GM23248 (cell line): Measurements from ENCODE around the gene NFATC3. TPM values are rescaled to one million over a fixed set of nuclear protein-coding genes. Genes with fewer than 3 reads are reported as not detected.
"Not testable (repeated sequence)": the region's sequence is repeated elsewhere in the genome, so short reads cannot be mapped to it uniquely, and the experiment has no call there.

ENCODE experiments used
- DNase-seq: peaks from one replicate; pipeline ENCODE4 v3.0.0-alpha.2; 2015
- H2AFZ ChIP-seq: fragments of 200-600 bp; sonication (generic); 2 replicates; pipeline ENCODE4 v1.6.1; 2016; ENCODE audit warnings: antibody characterized with exemption
- H3F3A ChIP-seq: fragments of 200-600 bp; sonication (generic); 2 replicates; pipeline ENCODE4 v1.6.1; 2016; ENCODE audit warnings: mild to moderate bottlenecking, antibody characterized with exemption, mixed run types; ENCODE audit not compliant: insufficient read depth
- H3K27ac ChIP-seq: fragments of 200-600 bp; sonication (generic); 2 replicates; pipeline ENCODE4 v1.5.1; 2016; ENCODE audit warnings: mild to moderate bottlenecking
- H3K27me3 ChIP-seq: fragments of 200-600 bp; sonication (generic); replicated peaks from 2 replicates; pipeline ENCODE4 v1.6.1; 2016; ENCODE audit warnings: mild to moderate bottlenecking; ENCODE audit not compliant: insufficient read depth
- H3K36me3 ChIP-seq: fragments of 200-600 bp; sonication (generic); 2 replicates; pipeline ENCODE4 v1.6.1; 2016; ENCODE audit warnings: low read depth, mild to moderate bottlenecking
- H3K4me1 ChIP-seq: fragments of 200-600 bp; sonication (generic); 2 replicates; pipeline ENCODE4 v1.6.1; 2016; ENCODE audit warnings: mild to moderate bottlenecking; ENCODE audit not compliant: insufficient read depth
- H3K4me2 ChIP-seq: fragments of 200-600 bp; sonication (generic); one replicate; pipeline ENCODE4 v1.6.1; 2016; ENCODE audit warnings: mild to moderate bottlenecking; ENCODE audit not compliant: unreplicated experiment
- H3K4me3 ChIP-seq: fragments of 200-600 bp; sonication (generic); 2 replicates; pipeline ENCODE4 v1.5.1; 2016; ENCODE audit warnings: mild to moderate bottlenecking
- H3K79me2 ChIP-seq: fragments of 200-600 bp; sonication (generic); 2 replicates; pipeline ENCODE4 v1.6.1; 2016; ENCODE audit warnings: mild to moderate bottlenecking; ENCODE audit not compliant: insufficient read depth
- H3K9ac ChIP-seq: fragments of 200-600 bp; sonication (generic); 2 replicates; pipeline ENCODE4 v1.6.1; 2016; ENCODE audit warnings: mild to moderate bottlenecking
- H3K9me2 ChIP-seq: fragments of 200-600 bp; sonication (generic); 2 replicates; pipeline ENCODE4 v1.6.1; 2016; ENCODE audit warnings: mixed run types, mild to moderate bottlenecking, moderate library complexity; ENCODE audit not compliant: insufficient read depth
- H3K9me3 ChIP-seq: fragments of 200-600 bp; sonication (generic); one replicate; pipeline ENCODE4 v1.6.1; 2017; ENCODE audit warnings: low read depth
- H4K20me1 ChIP-seq: fragments of 200-600 bp; sonication (generic); 2 replicates; pipeline ENCODE4 v1.6.0; 2016; ENCODE audit not compliant: insufficient read depth
- EZH2 ChIP-seq: fragments of 200-600 bp; sonication (generic); IDR thresholded peaks from 2 replicates; pipeline ENCODE4 v1.6.1; 2018; ENCODE audit warnings: antibody characterized with exemption, mild to moderate bottlenecking; ENCODE audit not compliant: insufficient read depth, poor library complexity, severe bottlenecking
- EZH2phosphoT487 ChIP-seq: fragments of 200-600 bp; sonication (generic); IDR thresholded peaks from 2 replicates; pipeline ENCODE4 v1.6.1; 2018; ENCODE audit warnings: antibody characterized with exemption, moderate library complexity, mild to moderate bottlenecking, low read depth; ENCODE audit not compliant: insufficient read depth
- WGBS, 2 experiments: methylation state at CpG; one replicate each; pipeline ENCODE4 v1.1.6; 2015 to 2017; ENCODE audit warnings: low lambda C conversion rate in 2 of 2, low coverage in 1 of 2; ENCODE audit errors: missing lambda C conversion rate in 2 of 2; 5-methylcytosine and 5-hydroxymethylcytosine counted together
- in situ Hi-C: fragments of 300-500 bp; cut with MboI; formaldehyde crosslinking; loops from 2 replicates; pipeline ENCODE4 v1.15.0; 2020
- polyA plus RNA-seq: library from polyadenylated mRNA; unstranded; fragments of >200 nt; fragmentation: Nextera tagmentation; extraction: Ambion mirVana; gene quantifications from 2 replicates; pipeline ENCODE4 v1.2.1, GENCODE V29; 2016
- total RNA-seq: library from RNA; depleted of rRNA; stranded (reverse); fragments of >200 nt; shearing (Covaris generic); gene quantifications from 2 replicates; pipeline ENCODE4 v1.2.3, GENCODE V29; 2014

NFATC3 gene
- total and polyA plus RNA-seq, 2 experiments from 2014 or later, result 10.2 to 14.2 TPM

GRCh38 chr16:68149596-68149995, 64.4 kb downstream of the NFATC3 start:
- Histone ChIP-seq H3K79me2 (peaks cover 23% of the 10 kb centered on the region; the same call in 1 of the 2 replicates), H2AFZ (no peak overlapping the region), H4K20me1 (no peaks in the 10 kb centered on the region), H3K4me1 (no peaks in the 10 kb centered on the region), H3K4me3 (no peak overlapping the region), H3K27ac (no peak overlapping the region), H3K9ac (no peak overlapping the region), H3K9me3 (no peaks in the 10 kb centered on the region), H3K36me3 (no peaks in the 10 kb centered on the region), H3K9me2 (no peaks in the 10 kb centered on the region), H3K27me3 (no peaks in the 10 kb centered on the region), H3K4me2 (no peak overlapping the region), H3F3A (no peaks in the 10 kb centered on the region)
- DNase-seq, result no peak
- in situ Hi-C loops, result no loop called here
- TF ChIP-seq EZH2 (no peak), EZH2phosphoT487 (no peak)

GRCh38 chr16:68155425-68155824, 70.3 kb downstream of the NFATC3 start:
- H2AFZ ChIP-seq, result no peak overlapping the region
- no peaks in the 10 kb centered on the region for H3K4me1 ChIP-seq
- H3K79me2 ChIP-seq, result 0 out of 2 replicates have a peak, but pooled peaks cover 7% of the 10 kb centered on the region
- H3K4me3 ChIP-seq, result no peak overlapping the region
- H4K20me1 ChIP-seq, result no peaks in the 10 kb centered on the region
- DNase-seq, result no peak
- H3K4me2 ChIP-seq, result no peak overlapping the region
- in situ Hi-C loops, result no loop called here
- H3F3A ChIP-seq, result no peaks in the 10 kb centered on the region
- 0 out of 2 replicates have a peak, but pooled peaks cover 7% of the 10 kb centered on the region for H3K36me3 ChIP-seq
- no peaks in the 10 kb centered on the region for H3K9me3 ChIP-seq
- H3K27me3 ChIP-seq, result no peaks in the 10 kb centered on the region
- H3K9me2 ChIP-seq, result no peaks in the 10 kb centered on the region
- H3K27ac ChIP-seq, result no peak overlapping the region
- H3K9ac ChIP-seq, result no peak overlapping the region
- TF ChIP-seq EZH2 (no peak), EZH2phosphoT487 (no peak)
- 96 to 98% methylated on average over 3 of the region's 3 CpGs for WGBS, 2 experiments

- H3K9me2 ChIP-seq, result no peaks in the 10 kb centered on the region
- H3K27me3 ChIP-seq, result no peaks in the 10 kb centered on the region
- no peaks in the 10 kb centered on the region for H4K20me1 ChIP-seq
- no peak for DNase-seq
- no peak for TF ChIP-seq EZH2
- no peak for TF ChIP-seq EZH2phosphoT487
- no peaks in the 10 kb centered on the region for H3K79me2 ChIP-seq
- H3K27ac ChIP-seq, result no peak overlapping the region
- H3K9me3 ChIP-seq, result no peaks in the 10 kb centered on the region
- H3K4me1 ChIP-seq, result no peaks in the 10 kb centered on the region
- H3K9ac ChIP-seq, result no peak overlapping the region
- 0 out of 2 replicates have a peak, but pooled peaks cover 17% of the 10 kb centered on the region for H3K36me3 ChIP-seq
- H3K4me2 ChIP-seq, result no peak overlapping the region
- 93 to 96% methylated on average over 2 of the region's 2 CpGs for WGBS, 2 experiments
- in situ Hi-C loops, result no loop called here
- H2AFZ ChIP-seq, result no peak overlapping the region
- H3F3A ChIP-seq, result no peaks in the 10 kb centered on the region
- no peak overlapping the region for H3K4me3 ChIP-seq
Observed at GRCh38 chr16:68162413-68162812, 77.2 kb downstream of the NFATC3 start.

GRCh38 chr16:68163275-68163674, 78.1 kb downstream of the NFATC3 start:
- H3K9me3 ChIP-seq, H4K20me1 ChIP-seq, DNase-seq, H3K4me1 ChIP-seq, in situ Hi-C loops, H3F3A ChIP-seq, H3K27ac ChIP-seq, H2AFZ ChIP-seq, H3K27me3 ChIP-seq, H3K79me2 ChIP-seq, H3K9me2 ChIP-seq, H3K4me3 ChIP-seq, H3K4me2 ChIP-seq, H3K9ac ChIP-seq: not testable (repeated sequence)
- 96 to 100% methylated on average over 1 to 10 of the region's 31 CpGs for WGBS, 2 experiments
- 0 out of 2 replicates have a peak, but pooled peaks cover 17% of the 10 kb centered on the region for H3K36me3 ChIP-seq

GRCh38 chr16:68166264-68166663, 81.1 kb downstream of the NFATC3 start:
- H3K9me2 ChIP-seq, result no peaks in the 10 kb centered on the region
- H3K79me2 ChIP-seq, result no peaks in the 10 kb centered on the region
- 86 to 90% methylated on average over 3 of the region's 3 CpGs for WGBS, 2 experiments
- H2AFZ ChIP-seq, result no peak overlapping the region
- no peak overlapping the region for H3K4me2 ChIP-seq
- DNase-seq, result no peak
- TF ChIP-seq EZH2phosphoT487 (no peak), EZH2 (no peak)
- no peaks in the 10 kb centered on the region for H3K9me3 ChIP-seq
- in situ Hi-C loops, result no loop called here
- H3K27ac ChIP-seq, result no peak overlapping the region
- no peaks in the 10 kb centered on the region for H3K27me3 ChIP-seq
- H3F3A ChIP-seq, result no peaks in the 10 kb centered on the region
- no peak overlapping the region for H3K4me3 ChIP-seq
- no peaks in the 10 kb centered on the region for H3K4me1 ChIP-seq
- H3K9ac ChIP-seq, result no peak overlapping the region
- 0 out of 2 replicates have a peak, but pooled peaks cover 10% of the 10 kb centered on the region for H3K36me3 ChIP-seq
- no peaks in the 10 kb centered on the region for H4K20me1 ChIP-seq
